Thoracic aorta (tissue), 2 donors: ENCODE data around the gene CASP8. TPM values are rescaled to one million over a fixed set of nuclear protein-coding genes. Genes with fewer than 3 reads are reported as not detected.

Source experiments
- ATAC-seq: fragments of 150-250 bp; one replicate; pipeline ENCODE4 v1.8.0; 2017; ENCODE audit warnings: low read depth; ENCODE audit not compliant: insufficient number of reproducible peaks, low FRiP score
- DNase-seq: peaks from one replicate; pipeline ENCODE4 v3.0.0-alpha.2; 2020; ENCODE audit warnings: low spot score
- H3K27ac ChIP-seq, 2 donors: fragments of 200-600 bp; sonication (generic); 1 replicate in 1 of 2; 2 replicates in 1 of 2; pipeline ENCODE4 v1.5.1; 2016; ENCODE audit warnings: mild to moderate bottlenecking in 2 of 2, moderate library complexity in 2 of 2
- H3K27me3 ChIP-seq: fragments of 200-600 bp; sonication (generic); replicated peaks from 2 replicates; pipeline ENCODE4 v1.6.0; 2016; ENCODE audit warnings: mild to moderate bottlenecking; ENCODE audit not compliant: insufficient read depth
- H3K36me3 ChIP-seq: fragments of 200-600 bp; sonication (generic); one replicate; pipeline ENCODE4 v1.5.1; 2016
- H3K4me1 ChIP-seq, 2 donors: fragments of 200-600 bp; sonication (generic); 1 replicate in 1 of 2; 2 replicates in 1 of 2; pipeline versions ENCODE4 v1.5.1 to v1.6.0; 2016; ENCODE audit warnings: low read depth in 2 of 2, mild to moderate bottlenecking in 1 of 2; ENCODE audit not compliant: control insufficient read depth in 1 of 2
- H3K4me3 ChIP-seq: fragments of 200-600 bp; sonication (generic); 2 replicates; pipeline ENCODE4 v1.5.1; 2016; ENCODE audit warnings: mild to moderate bottlenecking
- H3K9me3 ChIP-seq: fragments of 200-600 bp; sonication (generic); 2 replicates; pipeline ENCODE4 v1.5.1; 2016
- CTCF ChIP-seq: fragments of 200-600 bp; sonication (generic); IDR thresholded peaks from one replicate; pipeline ENCODE4 v1.5.1; 2019; ENCODE audit warnings: antibody characterized with exemption
- total RNA-seq, 2 donors: library from RNA; depleted of rRNA; stranded (reverse); fragments of >200 nt; gene quantifications; one replicate each; pipeline versions ENCODE4 v1.1.0 to v1.2.3, GENCODE V29; 2016

Gene CASP8
- total RNA-seq, 2 donors from 2014 or later, result 11.5 to 14.6 TPM

DNA sequence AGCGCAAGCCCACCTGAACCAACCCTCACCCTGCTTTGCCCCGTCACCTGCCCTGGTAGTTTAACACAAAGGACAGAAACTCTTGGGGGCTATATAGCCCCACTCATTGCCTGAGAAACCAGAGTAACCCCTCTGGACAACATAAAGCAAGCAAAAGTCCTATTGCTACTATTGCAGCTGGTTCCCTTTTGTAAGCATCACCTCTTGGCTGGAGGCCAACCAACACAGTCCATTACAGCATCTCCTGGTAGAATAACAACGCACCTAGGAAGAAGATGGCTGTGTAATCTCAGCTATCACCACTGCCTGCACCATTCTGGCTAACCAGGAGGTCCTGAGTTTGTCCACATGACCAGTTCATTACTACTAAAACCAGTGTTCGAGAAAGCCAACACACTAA, 60.4 kb downstream of the CASP8 start:
- no peak for TF ChIP-seq CTCF
- Histone ChIP-seq H3K9me3 (no peaks in the 10 kb centered on the region), H3K4me3 (no peak overlapping the region), H3K36me3 (no peaks in the 10 kb centered on the region), H3K27me3 (no peaks in the 10 kb centered on the region), H3K4me1 (no peaks in the 10 kb centered on the region), H3K27ac (no peak overlapping the region)
- no peak for DNase-seq
- no peak for ATAC-seq

- TF ChIP-seq CTCF, result no peak
- Histone ChIP-seq H3K4me1 (no peaks in the 10 kb centered on the region), H3K36me3 (no peaks in the 10 kb centered on the region), H3K4me3 (no peak overlapping the region), H3K27me3 (no peaks in the 10 kb centered on the region), H3K9me3 (no peaks in the 10 kb centered on the region), H3K27ac (no peak overlapping the region)
- ATAC-seq (no peak), DNase-seq (no peak)
Measured at GRCh38 chr2:201322772-201323171, 62.4 kb downstream of the CASP8 start.

GRCh38 chr2:201327678-201328077, 67.3 kb downstream of the CASP8 start:
- H3K36me3 ChIP-seq, result no peaks in the 10 kb centered on the region
- DNase-seq, result no peak
- H3K4me1 ChIP-seq, result no peaks in the 10 kb centered on the region
- no peak for ATAC-seq
- H3K27ac ChIP-seq, result no peak overlapping the region
- TF ChIP-seq CTCF, result no peak
- H3K4me3 ChIP-seq, result no peak overlapping the region
- no peaks in the 10 kb centered on the region for H3K27me3 ChIP-seq
- no peaks in the 10 kb centered on the region for H3K9me3 ChIP-seq

DNA sequence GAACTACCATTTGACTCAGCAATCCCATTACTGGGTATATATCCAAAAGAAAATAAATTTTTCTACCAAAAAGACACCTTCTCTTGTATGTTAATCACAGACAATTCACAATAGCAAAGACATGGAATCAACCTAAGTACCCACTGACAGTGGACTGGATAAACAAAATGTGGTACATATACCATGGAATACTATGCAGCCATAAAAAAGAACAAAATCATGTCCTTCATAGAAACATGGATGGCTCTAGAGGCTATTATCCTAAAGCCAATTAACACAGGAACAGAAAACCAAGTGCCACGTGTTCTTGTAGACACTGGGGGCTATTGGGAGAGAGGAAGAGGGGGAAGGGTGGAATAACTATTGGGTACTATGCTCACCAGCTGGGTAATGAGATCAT, 69.1 kb downstream of the CASP8 start:
- Histone ChIP-seq H3K36me3 (no peaks in the 10 kb centered on the region), H3K4me1 (no peaks in the 10 kb centered on the region), H3K27me3 (no peaks in the 10 kb centered on the region), H3K9me3 (no peaks in the 10 kb centered on the region), H3K4me3 (no peak overlapping the region), H3K27ac (no peak overlapping the region)
- no peak for TF ChIP-seq CTCF
- ATAC-seq (no peak), DNase-seq (no peak)

Other genes with a start within 250 kb of the CASP8 start
- gene HYCC2, start 188.9 kb upstream of the CASP8 start, total RNA-seq, result 10 to 100 TPM; 15.3 to 25.0 TPM
- gene NDUFB3, start 188.5 kb upstream of the CASP8 start, total RNA-seq, result 10 to 100 TPM; 28.1 to 32.1 TPM
- 100 to 1,000 TPM; 165 to 315 TPM for gene CFLAR, start 144.4 kb upstream of the CASP8 start, total RNA-seq
- gene CASP10, start 77.4 kb upstream of the CASP8 start, total RNA-seq, result 10 to 100 TPM; 10.3 to 12.3 TPM
- 10 to 100 TPM in 1 of 2 donors, 1 to 10 TPM in 1; 4.2 to 11.1 TPM for gene FLACC1, start 96.8 kb downstream of the CASP8 start, total RNA-seq
- 10 to 100 TPM; 69.3 to 88.5 TPM for gene TRAK2, start 190.9 kb downstream of the CASP8 start, total RNA-seq
- gene STRADB, start 191.2 kb downstream of the CASP8 start, total RNA-seq, result 10 to 100 TPM in 1 of 2 donors, 1 to 10 TPM in 1; 8.7 to 13.8 TPM